ENCODE results near the gene TTC8. TPM values are rescaled to one million over a fixed set of nuclear protein-coding genes. Genes with fewer than 3 reads are reported as not detected.

The TTC8 gene
- total RNA-seq, 1 donor from 2014 or later, result 27.2 TPM

DNA sequence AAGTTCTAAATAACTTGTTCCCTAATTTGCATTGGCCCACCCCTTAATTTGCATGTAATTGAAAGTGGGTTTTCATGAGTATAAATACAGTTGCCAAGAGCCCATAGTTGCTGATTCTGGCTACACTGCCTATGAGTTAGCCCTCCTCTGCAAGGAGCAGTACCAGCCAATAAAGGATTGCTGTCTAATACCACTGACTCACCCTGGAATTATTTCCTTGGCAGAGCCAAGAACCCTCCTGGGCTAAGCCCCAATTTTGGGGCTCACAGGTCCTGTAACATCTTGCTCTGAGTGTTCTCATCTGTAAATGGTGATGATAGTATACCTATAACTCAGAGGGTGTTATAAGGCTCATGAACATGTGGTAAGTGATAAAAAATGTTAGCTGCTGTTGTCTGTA, 6.8 kb downstream of the TTC8 start:
- H3K4me3 Mint-ChIP-seq (ENCODE audit: unreplicated experiment), result no peak overlapping the region

DNA sequence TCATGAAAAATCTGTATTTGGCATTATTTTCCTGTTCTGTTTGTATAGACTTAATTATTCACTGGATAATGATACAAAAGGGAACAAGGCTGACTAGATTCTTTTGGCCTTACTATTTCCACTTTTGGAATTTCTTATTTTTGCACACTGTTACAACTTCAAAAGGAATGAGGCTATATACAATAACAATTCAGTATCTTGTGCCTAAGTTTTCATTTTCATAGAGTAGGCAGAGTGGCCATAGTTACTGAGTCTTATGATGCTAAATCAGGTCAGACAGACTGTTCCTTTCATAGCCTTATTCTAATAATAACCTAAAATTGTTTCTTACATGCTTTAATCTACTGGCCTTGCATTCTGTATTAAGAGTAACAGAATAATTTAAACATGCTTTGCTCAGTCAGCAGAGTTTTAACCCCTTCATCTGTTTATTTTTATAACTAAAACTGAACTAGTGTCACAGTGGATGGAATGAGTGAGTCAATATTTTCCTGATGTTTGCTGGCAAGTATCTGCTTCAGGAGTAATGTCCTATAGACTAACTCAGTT, 10.5 kb downstream of the TTC8 start:
- peak overlapping the region; percentile 81 for H3K27ac Mint-ChIP-seq (ENCODE audit: unreplicated experiment)
- no peak for DNase-seq (ENCODE audit: low spot score)
- peaks cover 1% of the 10 kb centered on the region for H3K36me3 Mint-ChIP-seq (ENCODE audit: low read depth)
- no peaks in the 10 kb centered on the region for H3K9me3 Mint-ChIP-seq (ENCODE audit: low read depth)
- H3K27me3 Mint-ChIP-seq (ENCODE audit: low read depth), result no peaks in the 10 kb centered on the region
- peaks cover 63% of the 10 kb centered on the region for H3K4me1 Mint-ChIP-seq (ENCODE audit: low read depth)
- H3K4me3 Mint-ChIP-seq (ENCODE audit: unreplicated experiment), result no peak overlapping the region
- TF ChIP-seq, protein P1, sequence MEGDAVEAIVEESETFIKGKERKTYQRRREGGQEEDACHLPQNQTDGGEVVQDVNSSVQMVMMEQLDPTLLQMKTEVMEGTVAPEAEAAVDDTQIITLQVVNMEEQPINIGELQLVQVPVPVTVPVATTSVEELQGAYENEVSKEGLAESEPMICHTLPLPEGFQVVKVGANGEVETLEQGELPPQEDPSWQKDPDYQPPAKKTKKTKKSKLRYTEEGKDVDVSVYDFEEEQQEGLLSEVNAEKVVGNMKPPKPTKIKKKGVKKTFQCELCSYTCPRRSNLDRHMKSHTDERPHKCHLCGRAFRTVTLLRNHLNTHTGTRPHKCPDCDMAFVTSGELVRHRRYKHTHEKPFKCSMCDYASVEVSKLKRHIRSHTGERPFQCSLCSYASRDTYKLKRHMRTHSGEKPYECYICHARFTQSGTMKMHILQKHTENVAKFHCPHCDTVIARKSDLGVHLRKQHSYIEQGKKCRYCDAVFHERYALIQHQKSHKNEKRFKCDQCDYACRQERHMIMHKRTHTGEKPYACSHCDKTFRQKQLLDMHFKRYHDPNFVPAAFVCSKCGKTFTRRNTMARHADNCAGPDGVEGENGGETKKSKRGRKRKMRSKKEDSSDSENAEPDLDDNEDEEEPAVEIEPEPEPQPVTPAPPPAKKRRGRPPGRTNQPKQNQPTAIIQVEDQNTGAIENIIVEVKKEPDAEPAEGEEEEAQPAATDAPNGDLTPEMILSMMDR (IDR thresholded peaks at IDR 0.05), result no peak

More for the DNA sequence above, 6.8 kb downstream of the TTC8 start:
- TF ChIP-seq, protein P1 (IDR thresholded peaks at IDR 0.05), result no peak
- H3K9me3 Mint-ChIP-seq (ENCODE audit: low read depth), result no peaks in the 10 kb centered on the region
- no peaks in the 10 kb centered on the region for H3K27me3 Mint-ChIP-seq (ENCODE audit: low read depth)
- H3K36me3 Mint-ChIP-seq (ENCODE audit: low read depth), result no peaks in the 10 kb centered on the region
- no peak overlapping the region for H3K27ac Mint-ChIP-seq (ENCODE audit: unreplicated experiment)
- H3K4me1 Mint-ChIP-seq (ENCODE audit: low read depth), result peaks cover 75% of the 10 kb centered on the region
- no peak for DNase-seq (ENCODE audit: low spot score)

DNA sequence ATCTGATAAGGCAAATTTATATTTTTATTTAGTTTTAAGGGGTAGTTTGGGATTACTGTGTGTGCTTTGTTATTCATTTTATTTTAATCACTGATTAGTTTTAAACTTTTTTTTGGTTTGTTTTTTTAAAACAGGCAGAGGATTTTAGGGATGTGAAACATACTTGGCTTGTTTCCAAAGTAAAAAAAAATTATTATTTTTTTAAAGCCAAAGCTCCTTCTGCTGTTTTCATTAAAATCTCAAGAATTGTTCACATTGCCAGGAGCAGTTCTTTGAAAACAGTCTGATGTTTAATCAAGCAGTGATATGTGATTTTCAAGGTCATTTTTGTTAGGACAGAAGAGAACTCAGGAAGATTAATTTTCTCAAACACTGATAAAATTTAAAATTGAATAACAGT, 11.2 kb downstream of the TTC8 start:
- Mint-ChIP-seq H3K36me3 (ENCODE audit: low read depth) (peaks cover 1% of the 10 kb centered on the region), H3K9me3 (ENCODE audit: low read depth) (no peaks in the 10 kb centered on the region), H3K27me3 (ENCODE audit: low read depth) (no peaks in the 10 kb centered on the region), H3K27ac (ENCODE audit: unreplicated experiment) (peak overlapping the region; percentile 91), H3K4me1 (ENCODE audit: low read depth) (peaks cover 57% of the 10 kb centered on the region), H3K4me3 (ENCODE audit: unreplicated experiment) (no peak overlapping the region)
- TF ChIP-seq, protein P1 (IDR thresholded peaks at IDR 0.05), result no peak
- DNase-seq (ENCODE audit: low spot score), result no peak

DNA sequence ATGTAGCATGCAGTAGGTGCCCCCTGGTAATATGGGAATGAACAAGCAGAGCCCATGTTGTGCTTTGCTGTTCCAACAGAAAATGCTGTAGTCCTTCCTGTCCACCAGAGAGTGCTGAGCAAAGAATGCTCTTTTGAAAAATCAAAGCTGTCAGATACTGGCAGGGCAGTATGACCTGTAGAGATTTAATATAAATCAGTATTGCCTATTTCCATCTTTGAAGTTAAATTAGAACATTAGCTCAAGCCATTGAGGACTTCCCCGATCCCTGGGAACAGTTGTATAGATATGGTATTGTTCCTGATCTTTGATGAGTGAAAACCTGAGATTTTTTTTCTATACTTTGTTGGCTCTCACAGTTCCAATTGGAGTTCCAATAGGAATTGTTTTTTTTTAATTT, 13.0 kb downstream of the TTC8 start:
- H3K27me3 Mint-ChIP-seq (ENCODE audit: low read depth), result no peaks in the 10 kb centered on the region
- peaks cover 45% of the 10 kb centered on the region for H3K4me1 Mint-ChIP-seq (ENCODE audit: low read depth)
- no peak for DNase-seq (ENCODE audit: low spot score)
- no peak overlapping the region for H3K4me3 Mint-ChIP-seq (ENCODE audit: unreplicated experiment)
- H3K27ac Mint-ChIP-seq (ENCODE audit: unreplicated experiment), result no peak overlapping the region
- no peaks in the 10 kb centered on the region for H3K9me3 Mint-ChIP-seq (ENCODE audit: low read depth)
- H3K36me3 Mint-ChIP-seq (ENCODE audit: low read depth), result peaks cover 8% of the 10 kb centered on the region
- TF ChIP-seq, protein P1 (IDR thresholded peaks at IDR 0.05), result no peak

DNA sequence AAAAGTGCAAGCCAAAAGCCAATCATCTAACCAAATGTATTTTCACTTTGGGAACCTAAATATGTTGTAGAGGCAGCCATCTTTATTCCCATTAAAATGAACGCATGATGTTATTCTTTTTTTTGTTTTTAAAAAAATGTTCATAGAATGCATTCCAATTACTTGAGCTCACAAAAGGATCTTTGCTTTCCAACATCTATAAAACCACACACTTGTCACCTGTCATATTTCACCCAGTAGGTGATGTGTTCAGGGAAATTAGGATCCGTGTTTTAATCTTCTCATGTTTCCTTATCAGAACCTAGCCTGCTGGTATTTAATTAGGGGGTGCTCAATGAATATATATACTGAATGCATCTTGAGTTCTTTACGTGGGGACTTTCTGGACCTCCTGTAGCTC, 13.6 kb downstream of the TTC8 start:
- Mint-ChIP-seq H3K4me1 (ENCODE audit: low read depth) (peaks cover 41% of the 10 kb centered on the region), H3K27ac (ENCODE audit: unreplicated experiment) (no peak overlapping the region), H3K27me3 (ENCODE audit: low read depth) (no peaks in the 10 kb centered on the region), H3K4me3 (ENCODE audit: unreplicated experiment) (no peak overlapping the region), H3K9me3 (ENCODE audit: low read depth) (no peaks in the 10 kb centered on the region), H3K36me3 (ENCODE audit: low read depth) (peaks cover 8% of the 10 kb centered on the region)
- DNase-seq (ENCODE audit: low spot score), result no peak
- TF ChIP-seq, protein P1 (IDR thresholded peaks at IDR 0.05), result no peak
